ENCODE data around the gene ACTA2.
A peak's percentile ranks its signal among the peaks of the same experiment; 100 is the strongest.
"Not testable (repeated sequence)": the region's sequence is repeated elsewhere in the genome, so short reads cannot be mapped to it uniquely, and the experiment has no call there.

The ACTA2 gene

DNA sequence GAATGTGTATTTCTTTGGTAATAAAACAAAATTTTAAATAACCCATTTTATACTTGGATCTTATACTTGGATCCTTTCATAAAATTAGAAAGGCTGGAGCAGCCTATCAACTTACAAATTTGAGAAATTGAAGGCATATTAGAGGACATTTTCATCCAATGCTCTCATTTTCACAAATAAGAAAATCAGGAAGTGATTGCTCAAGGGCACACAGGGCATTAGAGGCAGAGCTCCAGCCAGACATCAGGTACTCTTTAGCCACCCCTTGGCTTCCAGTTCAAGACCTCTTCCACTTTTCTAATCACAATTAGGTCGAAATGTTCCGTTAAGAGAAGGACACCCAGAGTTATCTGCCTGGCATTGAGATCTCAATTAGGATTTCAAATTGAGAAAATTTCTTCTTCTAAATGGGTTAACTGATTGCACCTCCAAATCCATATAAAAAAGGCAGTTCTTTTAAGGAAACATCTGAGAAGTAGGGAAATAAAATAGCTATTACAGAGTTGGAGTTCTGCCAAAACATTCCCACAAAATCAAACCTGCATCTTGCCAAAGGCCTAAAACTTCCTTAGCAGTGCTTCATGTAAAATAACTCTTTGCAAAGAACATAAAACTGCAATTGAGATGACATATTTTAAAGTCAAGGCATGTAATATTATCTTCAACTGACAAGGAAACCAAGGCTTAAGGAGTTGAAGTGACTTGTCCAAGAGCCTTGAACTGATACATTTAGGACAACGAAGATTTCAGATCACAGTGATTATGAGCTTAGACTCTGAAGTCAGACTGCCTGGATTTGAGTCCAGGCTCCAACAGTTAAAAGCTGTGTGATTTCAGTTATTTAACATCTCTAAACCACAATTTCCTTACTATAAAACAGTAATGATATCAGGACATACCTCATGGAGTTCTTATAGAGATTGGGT, 2.4 kb downstream of the ACTA2 start:
- DNase-seq (ENCODE audit: low spot score), result no peak

- DNase-seq (ENCODE audit: low spot score), result no peak
Observed at GRCh38 chr10:88949051-88949450, 3.5 kb downstream of the ACTA2 start.

DNA sequence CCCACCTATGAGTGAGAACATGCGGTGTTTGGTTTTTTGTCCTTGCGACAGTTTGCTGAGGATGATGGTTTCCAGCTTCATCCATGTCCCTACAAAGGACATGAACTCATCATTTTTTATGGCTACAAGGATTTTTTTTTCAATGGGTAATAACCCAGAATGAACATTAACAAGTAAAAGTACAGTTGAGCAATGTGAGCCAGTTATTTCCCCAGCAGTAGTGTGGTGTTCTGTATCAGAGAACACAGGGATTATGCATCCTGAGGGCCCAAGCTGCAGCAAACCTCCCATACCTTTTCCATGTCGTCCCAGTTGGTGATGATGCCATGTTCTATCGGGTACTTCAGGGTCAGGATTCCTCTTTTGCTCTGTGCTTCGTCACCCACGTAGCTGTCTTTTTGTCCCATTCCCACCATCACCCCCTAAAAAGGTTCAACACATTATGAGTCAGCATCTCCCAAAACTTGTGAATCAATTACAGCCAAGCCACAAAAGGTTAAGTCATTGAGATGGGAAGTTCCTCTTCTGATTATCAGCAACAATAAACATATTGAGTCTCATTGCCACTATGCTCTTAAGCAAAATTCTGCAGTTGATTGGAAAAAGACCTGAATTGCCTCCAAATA, 5.5 kb downstream of the ACTA2 start:
- DNase-seq (ENCODE audit: low spot score), result no peak

GRCh38 chr10:88946200-88946599, 6.4 kb downstream of the ACTA2 start:
- no peak for DNase-seq (ENCODE audit: low spot score)

- no peak for DNase-seq (ENCODE audit: low spot score)
Observed at GRCh38 chr10:88944813-88945212, 7.8 kb downstream of the ACTA2 start.

- no peak for DNase-seq (ENCODE audit: low spot score)
Observed at GRCh38 chr10:88943778-88944177, 8.8 kb downstream of the ACTA2 start.

GRCh38 chr10:88941026-88941425, 11.5 kb downstream of the ACTA2 start:
- no peak for DNase-seq (ENCODE audit: low spot score)

GRCh38 chr10:88938938-88939337, 13.6 kb downstream of the ACTA2 start:
- no peak for DNase-seq (ENCODE audit: low spot score)

- DNase-seq (ENCODE audit: low spot score), result no peak
Observed at GRCh38 chr10:88938039-88938438, 14.5 kb downstream of the ACTA2 start.

DNA sequence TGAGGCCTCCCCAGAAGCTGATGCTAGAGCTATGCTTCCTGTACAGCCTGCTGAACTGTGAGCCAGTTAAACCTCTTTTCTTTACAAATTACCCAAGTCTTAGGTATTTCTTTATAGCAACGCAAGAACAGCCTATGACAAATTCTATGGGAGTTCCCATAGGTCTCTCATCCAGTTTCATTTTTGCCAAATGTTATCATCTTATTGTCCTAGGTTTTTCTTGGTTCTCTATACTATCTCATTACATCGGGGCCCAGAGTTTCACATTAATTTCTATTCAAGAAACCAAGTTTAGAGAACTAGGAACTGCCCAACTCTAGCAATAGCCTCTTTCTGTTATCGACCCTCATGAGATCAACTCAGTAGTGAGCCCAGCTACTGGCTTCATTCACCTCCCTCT, 15.9 kb downstream of the ACTA2 start:
- DNase-seq (ENCODE audit: low spot score), result no peak

DNA sequence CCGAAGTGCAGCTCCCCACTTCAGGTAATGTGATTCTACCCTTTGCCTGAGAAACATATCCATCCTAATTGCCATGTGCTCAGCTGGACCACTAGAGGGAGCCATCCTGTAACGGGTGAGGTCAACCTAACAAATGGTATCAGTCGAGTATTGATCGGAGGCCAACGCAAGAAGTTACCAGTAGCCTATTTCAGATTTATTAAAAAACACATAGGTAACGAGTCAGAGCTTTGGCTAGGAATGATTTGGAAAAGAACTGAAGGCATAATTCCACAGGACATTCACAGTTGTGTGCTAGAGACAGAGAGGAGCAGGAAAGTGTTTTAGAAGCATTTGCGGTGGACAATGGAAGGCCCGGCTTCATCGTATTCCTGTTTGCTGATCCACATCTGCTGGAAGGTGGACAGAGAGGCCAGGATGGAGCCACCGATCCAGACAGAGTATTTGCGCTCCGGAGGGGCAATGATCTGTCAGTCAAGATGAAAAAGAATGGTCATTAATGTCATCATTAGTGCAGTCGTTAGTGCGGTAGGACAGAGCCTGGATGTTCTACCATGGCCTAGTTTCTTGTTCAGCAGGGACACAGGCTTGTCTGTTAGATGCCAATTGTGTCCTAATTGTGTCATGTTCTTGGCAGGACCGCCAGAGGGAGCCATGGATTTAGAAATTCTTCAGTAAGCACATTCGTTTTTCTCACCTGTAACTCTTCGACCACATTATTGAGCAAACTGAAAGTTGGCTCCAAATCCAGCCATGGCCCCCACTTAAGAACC, 17.5 kb downstream of the ACTA2 start:
- peak; percentile 85 for DNase-seq (ENCODE audit: low spot score)

GRCh38 chr10:88933564-88933963, 19.0 kb downstream of the ACTA2 start:
- DNase-seq (ENCODE audit: low spot score), result no peak

- DNase-seq (ENCODE audit: low spot score), result peak; percentile 71
Observed at GRCh38 chr10:88932539-88933256, 19.9 kb downstream of the ACTA2 start.

DNA sequence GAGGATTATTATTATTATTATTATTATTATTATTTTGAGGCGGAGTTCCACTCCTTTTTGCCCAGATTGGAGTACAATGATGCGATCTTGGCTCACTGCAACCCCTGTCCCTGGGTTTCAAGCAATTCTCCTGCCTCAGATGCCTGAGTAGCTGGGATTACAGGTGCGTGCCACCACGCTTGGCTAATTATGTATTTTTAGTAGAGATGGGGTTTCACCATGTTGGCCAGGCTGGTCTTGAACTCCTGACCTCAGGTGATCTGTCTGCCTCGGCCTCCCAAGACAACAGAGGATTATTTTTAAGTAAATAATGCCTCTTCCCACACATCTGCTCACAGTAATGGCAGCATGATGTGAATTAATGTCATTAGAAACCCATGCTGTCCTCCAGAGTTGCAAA, 20.5 kb downstream of the ACTA2 start:
- not testable (repeated sequence) for DNase-seq (ENCODE audit: low spot score)

DNA sequence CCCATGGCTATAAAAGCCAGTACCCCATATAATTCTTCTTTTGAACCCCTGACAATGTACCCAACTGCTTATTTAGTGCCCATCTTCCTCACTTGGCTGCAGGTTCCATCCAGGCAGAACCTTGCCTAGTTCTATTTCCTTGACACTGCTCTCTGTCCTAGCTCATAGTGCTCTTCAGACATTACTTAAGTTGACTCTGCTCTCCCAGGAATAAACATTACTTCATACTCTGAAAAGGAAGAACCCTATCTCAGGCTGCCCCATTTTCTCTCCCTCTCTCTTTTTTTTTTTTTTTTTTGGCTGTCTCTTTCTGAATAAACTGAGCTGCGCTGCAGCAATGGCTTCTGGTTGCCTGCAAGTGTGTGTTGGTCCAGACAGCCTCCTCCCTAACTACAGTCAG, 21.0 kb downstream of the ACTA2 start:
- DNase-seq (ENCODE audit: low spot score), result no peak

- no peak for DNase-seq (ENCODE audit: low spot score)
Observed at GRCh38 chr10:88928254-88928653, 24.3 kb downstream of the ACTA2 start.

DNA sequence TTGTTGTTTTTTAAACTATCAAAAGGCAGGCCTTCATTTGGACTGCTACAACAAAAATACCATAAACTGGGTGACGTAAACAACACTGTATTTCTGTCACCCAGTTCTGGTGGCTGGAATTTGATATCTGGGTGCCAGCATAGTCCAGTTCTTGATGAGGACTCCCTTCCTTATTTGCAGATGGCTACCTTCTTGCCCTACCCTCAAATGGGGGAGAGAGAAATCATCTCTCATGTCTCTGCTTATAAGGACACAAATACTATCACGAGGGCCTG, 25.2 kb downstream of the ACTA2 start:
- no peak for DNase-seq (ENCODE audit: low spot score)

GRCh38 chr10:88926566-88927415, 25.8 kb downstream of the ACTA2 start:
- DNase-seq (ENCODE audit: low spot score), result no peak

GRCh38 chr10:88923520-88923919, 29.1 kb downstream of the ACTA2 start:
- DNase-seq (ENCODE audit: low spot score), result no peak

DNA sequence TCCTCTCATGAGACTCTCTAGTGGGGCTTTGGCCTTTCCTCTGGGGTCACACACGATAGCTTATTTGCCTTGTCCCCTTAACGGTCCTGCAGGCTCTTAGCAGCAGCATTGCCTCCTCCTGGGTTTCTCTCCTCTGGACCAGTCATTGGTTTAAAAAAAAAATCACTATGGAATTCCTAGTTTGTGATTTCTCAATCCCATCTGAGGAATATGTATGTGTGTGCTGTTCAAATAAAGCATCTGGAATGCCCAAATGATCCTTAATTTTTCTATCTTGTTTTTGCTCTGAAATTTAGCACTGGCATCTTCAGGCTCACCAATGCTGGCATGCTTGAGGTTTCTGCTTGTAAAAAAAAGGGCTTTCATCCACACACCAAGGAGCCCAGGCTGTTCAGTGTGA, 30.5 kb downstream of the ACTA2 start:
- DNase-seq (ENCODE audit: low spot score), result no peak

DNA sequence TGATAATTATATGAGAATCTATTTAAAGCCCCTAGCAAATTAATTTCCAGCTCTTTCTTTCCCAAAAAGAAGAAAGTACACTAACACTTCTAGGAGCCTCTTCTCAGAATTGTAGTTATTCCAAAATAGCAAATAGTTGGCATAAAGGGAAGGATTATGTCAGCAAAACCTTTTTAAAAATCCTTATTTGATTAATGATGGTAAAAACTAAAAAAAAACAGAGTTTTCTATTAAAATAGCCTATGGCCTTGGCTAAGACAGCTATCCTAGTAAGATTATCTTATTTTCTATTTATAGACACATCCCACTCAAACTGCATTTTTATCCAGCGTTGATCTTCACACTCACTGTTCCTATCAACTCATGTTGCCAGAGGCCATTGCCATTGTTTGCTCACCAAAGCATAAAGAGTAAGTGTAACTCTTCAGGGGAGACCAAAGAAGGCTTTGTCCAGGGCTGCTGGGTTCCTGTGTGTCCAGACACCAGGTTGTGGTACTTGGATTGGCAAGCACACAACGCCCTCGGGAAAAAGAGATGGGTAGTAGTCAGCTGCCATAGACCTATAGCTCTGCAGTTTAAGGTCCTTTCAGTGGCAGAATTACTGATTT, 31.5 kb downstream of the ACTA2 start:
- DNase-seq (ENCODE audit: low spot score), result no peak
